Measurements from ENCODE around the gene MROH9.

The MROH9 gene

GRCh38 chr1:170887726-170888125 is 47.6 kb upstream of the MROH9 start:
- Histone ChIP-seq H2AFZ (ENCODE audit: low read depth, low read length, severe bottlenecking) (no peak overlapping the region), H3F3A (ENCODE audit: insufficient read depth) (no peaks in the 10 kb centered on the region)
- TF ChIP-seq EZH2phosphoT487 (conservative IDR thresholded peaks at IDR 0.05; ENCODE audit: low read length) (no peak), CTCF (IDR thresholded peaks at IDR 0.05; ENCODE audit: insufficient read depth, low read length, poor library complexity, severe bottlenecking) (no peak)

GRCh38 chr1:170891872-170892271 is 43.5 kb upstream of the MROH9 start:
- TF ChIP-seq CTCF (IDR thresholded peaks at IDR 0.05; ENCODE audit: insufficient read depth, low read length, poor library complexity, severe bottlenecking) (no peak), EZH2phosphoT487 (conservative IDR thresholded peaks at IDR 0.05; ENCODE audit: low read length) (no peak)
- no peak overlapping the region for H3K27ac ChIP-seq (ENCODE audit: low read depth, low read length)
- no peaks in the 10 kb centered on the region for H3F3A ChIP-seq (ENCODE audit: insufficient read depth)
- H3K79me2 ChIP-seq (ENCODE audit: insufficient read depth, low read length): no peaks in the 10 kb centered on the region
- H4K20me1 ChIP-seq (ENCODE audit: low read depth, low read length): no peaks in the 10 kb centered on the region
- H3K4me2 ChIP-seq (ENCODE audit: low read depth, low read length, poor library complexity, severe bottlenecking): no peak overlapping the region
- H3K4me3 ChIP-seq (ENCODE audit: insufficient read depth, low read length, poor library complexity, severe bottlenecking): no peak overlapping the region
- H3K9ac ChIP-seq (ENCODE audit: low read length): no peak overlapping the region
- H3K9me3 ChIP-seq (ENCODE audit: insufficient read depth, low read length): no peaks in the 10 kb centered on the region
- H3K36me3 ChIP-seq (ENCODE audit: low read length): no peaks in the 10 kb centered on the region
- H3K9me2 ChIP-seq (replicated peaks; ENCODE audit: insufficient read depth, low read length): no peaks in the 10 kb centered on the region
- H3K27me3 ChIP-seq (ENCODE audit: low read length): no peaks in the 10 kb centered on the region
- no peak overlapping the region for H2AFZ ChIP-seq (ENCODE audit: low read depth, low read length, severe bottlenecking)

More at GRCh38 chr1:170887726-170888125, 47.6 kb upstream of the MROH9 start:
- Histone ChIP-seq H3K27me3 (ENCODE audit: low read length) (no peaks in the 10 kb centered on the region), H3K9me2 (replicated peaks; ENCODE audit: insufficient read depth, low read length) (no peaks in the 10 kb centered on the region), H3K4me3 (ENCODE audit: insufficient read depth, low read length, poor library complexity, severe bottlenecking) (no peak overlapping the region), H4K20me1 (ENCODE audit: low read depth, low read length) (no peaks in the 10 kb centered on the region), H3K9me3 (ENCODE audit: insufficient read depth, low read length) (no peaks in the 10 kb centered on the region), H3K4me2 (ENCODE audit: low read depth, low read length, poor library complexity, severe bottlenecking) (no peak overlapping the region), H3K27ac (ENCODE audit: low read depth, low read length) (no peak overlapping the region), H3K79me2 (ENCODE audit: insufficient read depth, low read length) (no peaks in the 10 kb centered on the region), H3K9ac (ENCODE audit: low read length) (no peak overlapping the region), H3K36me3 (ENCODE audit: low read length) (no peaks in the 10 kb centered on the region)

GRCh38 chr1:170893655-170894297 is 41.6 kb upstream of the MROH9 start:
- Histone ChIP-seq H3K36me3 (ENCODE audit: low read length) (no peaks in the 10 kb centered on the region), H3K27me3 (ENCODE audit: low read length) (no peaks in the 10 kb centered on the region), H3K9me3 (ENCODE audit: insufficient read depth, low read length) (no peaks in the 10 kb centered on the region), H3F3A (ENCODE audit: insufficient read depth) (no peaks in the 10 kb centered on the region), H3K79me2 (ENCODE audit: insufficient read depth, low read length) (no peaks in the 10 kb centered on the region), H3K9me2 (replicated peaks; ENCODE audit: insufficient read depth, low read length) (no peaks in the 10 kb centered on the region), H2AFZ (ENCODE audit: low read depth, low read length, severe bottlenecking) (no peak overlapping the region), H3K4me3 (ENCODE audit: insufficient read depth, low read length, poor library complexity, severe bottlenecking) (no peak overlapping the region), H3K27ac (ENCODE audit: low read depth, low read length) (no peak overlapping the region), H3K9ac (ENCODE audit: low read length) (no peak overlapping the region), H4K20me1 (ENCODE audit: low read depth, low read length) (no peaks in the 10 kb centered on the region), H3K4me2 (ENCODE audit: low read depth, low read length, poor library complexity, severe bottlenecking) (no peak overlapping the region)
- TF ChIP-seq CTCF (IDR thresholded peaks at IDR 0.05; ENCODE audit: insufficient read depth, low read length, poor library complexity, severe bottlenecking) (no peak), EZH2phosphoT487 (conservative IDR thresholded peaks at IDR 0.05; ENCODE audit: low read length) (no peak)

Measured in SU-DHL-6 (cell line).